Liver (tissue), 9 donors: Measurements from ENCODE around the gene GK. TPM values are rescaled to one million over a fixed set of nuclear protein-coding genes. Genes with fewer than 3 reads are reported as not detected.

ENCODE experiments used
- DNase-seq: peaks from one replicate; pipeline ENCODE4 v3.0.0-alpha.2; 2017; ENCODE audit warnings: low spot score
- H3K27ac ChIP-seq, 2 donors: one replicate each; pipeline ENCODE4 v1.7.0; 2013; ENCODE audit warnings: inconsistent platforms in 2 of 2, low read length in 2 of 2, control low read depth in 1 of 2, low read depth in 1 of 2, mild to moderate bottlenecking in 1 of 2
- H3K27me3 ChIP-seq, 4 donors: one replicate each; pipeline versions ENCODE4 v1.6.1 to v1.7.0; 2013; ENCODE audit warnings: low read length in 3 of 4, inconsistent platforms in 1 of 4, mild to moderate bottlenecking in 1 of 4, moderate library complexity in 1 of 4; ENCODE audit not compliant: control insufficient read depth in 4 of 4, insufficient read depth in 4 of 4
- H3K36me3 ChIP-seq, 4 donors: one replicate each; pipeline versions ENCODE4 v1.6.1 to v1.7.0; 2013; ENCODE audit warnings: low read length in 3 of 4, mild to moderate bottlenecking in 3 of 4, low read depth in 1 of 4, moderate library complexity in 1 of 4; ENCODE audit not compliant: control insufficient read depth in 4 of 4, insufficient read depth in 3 of 4
- H3K4me1 ChIP-seq, 4 donors: one replicate each; pipeline versions ENCODE4 v1.6.1 to v1.7.0; 2013; ENCODE audit warnings: low read length in 3 of 4, mild to moderate bottlenecking in 3 of 4, moderate library complexity in 1 of 4; ENCODE audit not compliant: control insufficient read depth in 4 of 4, insufficient read depth in 4 of 4
- H3K4me3 ChIP-seq, 3 donors: one replicate each; pipeline versions ENCODE4 v1.6.1 to v1.7.0; 2013; ENCODE audit warnings: low read length in 3 of 3, control low read depth in 1 of 3, low read depth in 1 of 3, mild to moderate bottlenecking in 1 of 3
- H3K9ac ChIP-seq, 2 donors: one replicate each; pipeline ENCODE4 v1.7.0; 2013; ENCODE audit warnings: low read length in 2 of 2, mild to moderate bottlenecking in 2 of 2, moderate library complexity in 2 of 2, control low read depth in 1 of 2, low read depth in 1 of 2
- H3K9me3 ChIP-seq, 4 donors: one replicate each; pipeline versions ENCODE4 v1.6.1 to v1.7.0; 2013; ENCODE audit warnings: low read length in 3 of 4; ENCODE audit not compliant: control insufficient read depth in 4 of 4
- ATF3 ChIP-seq: IDR thresholded peaks from 2 replicates; pipeline ENCODE4 v1.6.1; 2016; ENCODE audit warnings: antibody characterized with exemption
- CTCF ChIP-seq: fragments of 150-350 bp; IDR thresholded peaks from 2 replicates; pipeline ENCODE4 v1.5.1; 2017; ENCODE audit warnings: improper control_type of control experiment, low read depth, low read length; ENCODE audit not compliant: missing input control
- EGR1 ChIP-seq, 2 donors: IDR thresholded peaks; 2 replicates each; pipeline ENCODE4 v1.6.1; 2016 to 2018; ENCODE audit warnings: antibody characterized with exemption in 2 of 2, low read depth in 2 of 2
- FOXA1 ChIP-seq: IDR thresholded peaks from 2 replicates; pipeline ENCODE4 v1.6.1; 2016; ENCODE audit warnings: antibody characterized with exemption
- FOXA2 ChIP-seq: IDR thresholded peaks from 2 replicates; pipeline ENCODE4 v1.6.1; 2016; ENCODE audit warnings: antibody characterized with exemption
- HNF4A ChIP-seq, 2 donors: conservative IDR thresholded peaks; 2 replicates each; pipeline ENCODE4 v1.6.1; 2016; ENCODE audit warnings: antibody characterized with exemption in 2 of 2, mild to moderate bottlenecking in 2 of 2
- HNF4G ChIP-seq: IDR thresholded peaks from 2 replicates; pipeline ENCODE4 v1.6.1; 2016; ENCODE audit warnings: antibody characterized with exemption
- JUND ChIP-seq, 2 donors: IDR thresholded peaks; 2 replicates each; pipeline ENCODE4 v1.6.1; 2016; ENCODE audit warnings: antibody characterized with exemption in 2 of 2
- MAX ChIP-seq: IDR thresholded peaks from 2 replicates; pipeline ENCODE4 v1.6.1; 2016; ENCODE audit warnings: antibody characterized with exemption
- NR2F2 ChIP-seq: IDR thresholded peaks from 2 replicates; pipeline ENCODE4 v1.6.1; 2016; ENCODE audit warnings: antibody characterized with exemption
- REST ChIP-seq: IDR thresholded peaks from 2 replicates; pipeline ENCODE4 v1.6.1; 2016; ENCODE audit warnings: antibody characterized with exemption, mild to moderate bottlenecking
- TAF1 ChIP-seq: conservative IDR thresholded peaks from 2 replicates; pipeline ENCODE4 v1.6.1; 2016; ENCODE audit warnings: antibody characterized with exemption, mild to moderate bottlenecking
- YY1 ChIP-seq: IDR thresholded peaks from 2 replicates; pipeline ENCODE4 v1.6.1; 2016; ENCODE audit warnings: antibody characterized with exemption, mild to moderate bottlenecking
- ZBTB33 ChIP-seq: IDR thresholded peaks from 2 replicates; pipeline ENCODE4 v1.6.1; 2016; ENCODE audit warnings: antibody characterized with exemption
- WGBS: extraction: QIAGEN DNeasy Blood & Tissue Kit; methylation state at CpG from one replicate; pipeline ENCODE4 v1.1.7; 2013; 5-methylcytosine and 5-hydroxymethylcytosine counted together
- polyA plus RNA-seq, 2 donors: library from polyadenylated mRNA; stranded (reverse) in 1 of 2; unstranded in 1 of 2; fragments of 200-250 nt in 1 of 2; fragments of >200 nt in 1 of 2; fragmentation: Nextera tagmentation in 1 of 2; extraction: Ambion mirVana in 1 of 2; gene quantifications; one replicate each; pipeline versions ENCODE4 v1.2.1 to v1.2.3, GENCODE V29; 2013 to 2015
- total RNA-seq, 2 donors: library from RNA; depleted of rRNA; stranded (reverse); fragments of >200 nt; gene quantifications; one replicate each; pipeline ENCODE4 v1.2.3, GENCODE V29; 2014
- donor health status: healthy.
- donor health status: healthy.
- donor health status: healthy.
- donor health status: healthy.
- donor health status: healthy.

Gene GK
- total RNA-seq (100 to 1,000 TPM in 1 of 2 donors, 10 to 100 TPM in 1; 27.9 to 145 TPM), polyA plus RNA-seq (10 to 100 TPM; 44.0 to 44.1 TPM)

- no peaks in the 10 kb centered on the region for H3K36me3 ChIP-seq
- under 1% methylated on average over 48 of the region's 53 CpGs for WGBS
- H3K27ac ChIP-seq: peak within 1 kb of the TSS; percentile 87 to 89
- H3K4me1 ChIP-seq: peaks cover 0 to 12% (median 10%) of the 10 kb centered on the region in 4 donors
- peak; percentile 35 for DNase-seq
- no peaks in the 10 kb centered on the region for H3K27me3 ChIP-seq
- no peaks in the 10 kb centered on the region for H3K9me3 ChIP-seq
- peak within 1 kb of the TSS; percentile 36 to 80 for H3K9ac ChIP-seq
- TF ChIP-seq YY1 (peak; percentile 11), EGR1 (IDR thresholded peaks at IDR 0.05; ENCODE audit: low read depth in 2 of 2) (no peak), REST (no peak), FOXA2 (no peak), FOXA1 (no peak), CTCF (no peak), NR2F2 (no peak), HNF4G (no peak)
- peak within 1 kb of the TSS; percentile 72 to 80 (median 73) for H3K4me3 ChIP-seq
Measured at GRCh38 chrX:30653415-30654131, at the start of gene GK. Gene GK, plus strand, starts transcription at chrX:30653423. Its CDS starts 115 bp downstream, at chrX:30653538.

GRCh38 chrX:30607155-30607554, 46.1 kb upstream of the GK start:
- no peaks in the 10 kb centered on the region for H3K27me3 ChIP-seq
- H3K9me3 ChIP-seq: no peaks in the 10 kb centered on the region
- H3K36me3 ChIP-seq: no peaks in the 10 kb centered on the region
- H3K4me3 ChIP-seq: no peak overlapping the region
- no peak overlapping the region for H3K9ac ChIP-seq
- TF ChIP-seq TAF1 (no peak), NR2F2 (no peak), HNF4G (no peak), YY1 (no peak), EGR1 (IDR thresholded peaks at IDR 0.05; ENCODE audit: low read depth in 2 of 2) (no peak), ZBTB33 (no peak), HNF4A (conservative IDR thresholded peaks at IDR 0.05) (no peak), JUND (IDR thresholded peaks at IDR 0.05) (no peak), CTCF (no peak), FOXA1 (no peak), REST (no peak), ATF3 (no peak), FOXA2 (no peak), MAX (no peak)
- peaks cover 0 to 9% (median under 1%) of the 10 kb centered on the region in 4 donors for H3K4me1 ChIP-seq
- no peak for DNase-seq
- H3K27ac ChIP-seq: no peak overlapping the region
- WGBS: 67% methylated on average over 1 of the region's 1 CpG
